Lung (tissue), 12 donors: ENCODE data around the gene IP6K2. TPM values are rescaled to one million over a fixed set of nuclear protein-coding genes. Genes with fewer than 3 reads are reported as not detected.

ENCODE experiments used
- ATAC-seq: fragments of 200-7000 bp; cut with Tn5 transposase; one replicate; pipeline ENCODE4 v1.9.1; 2020; ENCODE audit warnings: moderate number of reproducible peaks; ENCODE audit not compliant: insufficient read depth, low FRiP score
- DNase-seq, 3 donors: peaks; one replicate each; pipeline ENCODE4 v3.0.0-alpha.2; 2013 to 2017
- H3K27ac ChIP-seq, 2 donors: one replicate each; pipeline ENCODE4 v1.5.1; 2013; ENCODE audit warnings: mild to moderate bottlenecking in 2 of 2, moderate library complexity in 2 of 2, control low read depth in 1 of 2, inconsistent platforms in 1 of 2, low read depth in 1 of 2, low read length in 1 of 2
- H3K27me3 ChIP-seq, 3 donors: one replicate each; pipeline ENCODE4 v1.5.1; 2013; ENCODE audit warnings: low read length in 2 of 3; ENCODE audit not compliant: control insufficient read depth in 3 of 3, insufficient read depth in 3 of 3
- H3K36me3 ChIP-seq, 4 donors: one replicate each; pipeline ENCODE4 v1.5.1; 2013; ENCODE audit warnings: low read length in 4 of 4, mild to moderate bottlenecking in 1 of 4, moderate library complexity in 1 of 4; ENCODE audit not compliant: control insufficient read depth in 4 of 4, insufficient read depth in 4 of 4
- H3K4me1 ChIP-seq, 5 donors: one replicate each; pipeline ENCODE4 v1.5.1; 2013; ENCODE audit warnings: low read length in 5 of 5, mild to moderate bottlenecking in 2 of 5, moderate library complexity in 1 of 5; ENCODE audit not compliant: control insufficient read depth in 5 of 5, insufficient read depth in 5 of 5
- H3K4me3 ChIP-seq: one replicate; pipeline ENCODE4 v1.5.1; 2013; ENCODE audit warnings: mild to moderate bottlenecking, control low read depth, moderate library complexity
- H3K9ac ChIP-seq, 2 donors: one replicate each; pipeline ENCODE4 v1.5.1; 2013; ENCODE audit warnings: low read length in 2 of 2, control low read depth in 1 of 2; ENCODE audit not compliant: insufficient read depth in 1 of 2
- H3K9me3 ChIP-seq, 4 donors: one replicate each; pipeline ENCODE4 v1.5.1; 2013; ENCODE audit warnings: low read length in 3 of 4, mild to moderate bottlenecking in 1 of 4, moderate library complexity in 1 of 4; ENCODE audit not compliant: control insufficient read depth in 4 of 4, insufficient read depth in 3 of 4
- CTCF ChIP-seq: IDR thresholded peaks from 2 replicates; pipeline ENCODE4 v1.5.1; 2012; ENCODE audit warnings: mild to moderate bottlenecking; ENCODE audit errors: control extremely low read depth, extremely low read depth
- WGBS, 2 donors: extraction: QIAGEN DNeasy Blood & Tissue Kit; methylation state at CpG; one replicate each; pipeline ENCODE4 v1.1.7; 2013; 5-methylcytosine and 5-hydroxymethylcytosine counted together
- polyA plus RNA-seq, 2 donors: library from polyadenylated mRNA; stranded (reverse); fragments of 200-250 nt; gene quantifications; one replicate each; pipeline ENCODE4 v1.2.1, GENCODE V29; 2013
- total RNA-seq, 2 donors: library from RNA; depleted of rRNA in 1 of 2; stranded (reverse); fragments of >200 nt in 1 of 2; gene quantifications; one replicate each; pipeline ENCODE4 v1.2.1, GENCODE V29; 2014 to 2021
- donor health status: control.
- donor health status: control.
- donor health status: Bipolar disorder and iron deficiency.
- donor health status: healthy.
- donor health status: DM: yes; HTN: yes; CAD: no.

The IP6K2 gene
- total and polyA plus RNA-seq, 4 donors, result 54.3 to 128 (median 61.4) TPM

GRCh38 chr3:48759071-48759470 is 42.0 kb upstream of the IP6K2 start:
- H3K27ac ChIP-seq, result no peak overlapping the region
- DNase-seq (no peak), ATAC-seq (no peak)
- no peak overlapping the region for H3K4me3 ChIP-seq
- no peaks in the 10 kb centered on the region for H3K9me3 ChIP-seq
- H3K9ac ChIP-seq, result no peak overlapping the region
- peaks cover 0 to 13% (median 4%) of the 10 kb centered on the region in 4 donors for H3K36me3 ChIP-seq
- 94 to 100% methylated on average over 3 to 4 of the region's 4 CpGs for WGBS, 2 donors
- no peak for TF ChIP-seq CTCF
- no peaks in the 10 kb centered on the region for H3K27me3 ChIP-seq
- H3K4me1 ChIP-seq, result no peaks in the 10 kb centered on the region

GRCh38 chr3:48756640-48757039 is 39.6 kb upstream of the IP6K2 start:
- WGBS, 2 donors, result 90 to 95% methylated on average over 5 of the region's 5 CpGs
- H3K27ac ChIP-seq, result no peak overlapping the region

DNA sequence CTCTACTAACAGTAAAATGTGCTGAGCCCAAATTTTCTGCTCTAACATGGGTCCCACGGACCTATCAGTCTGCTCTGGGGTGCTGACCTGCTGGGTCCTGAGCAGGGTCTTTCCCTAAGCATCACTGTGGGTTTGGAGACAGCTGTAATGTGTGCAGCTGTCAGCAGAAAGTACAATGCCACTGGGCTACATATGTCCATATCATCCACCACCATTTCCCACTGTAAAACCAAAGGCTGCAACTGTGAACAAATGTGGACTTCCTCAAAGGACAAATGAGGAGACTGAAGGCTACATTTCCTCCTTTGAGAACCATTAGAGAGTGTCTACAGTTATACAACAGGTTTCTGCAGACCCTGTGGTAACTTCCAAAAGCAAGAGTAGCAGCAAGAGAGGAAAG is 33.8 kb upstream of the IP6K2 start:
- Histone ChIP-seq H3K9me3 (no peaks in the 10 kb centered on the region), H3K4me3 (no peak overlapping the region), H3K27me3 (no peaks in the 10 kb centered on the region), H3K27ac (no peak overlapping the region), H3K9ac (no peak overlapping the region), H3K4me1 (peaks cover 0 to 12% (median 0%) of the 10 kb centered on the region in 5 donors), H3K36me3 (peaks cover 3 to 24% (median 12%) of the 10 kb centered on the region in 4 donors)
- ATAC-seq, result no peak
- WGBS, 2 donors, result 88 to 91% methylated on average over 1 of the region's 1 CpG
- DNase-seq, result no peak
- TF ChIP-seq CTCF, result no peak

More at GRCh38 chr3:48756640-48757039, 39.6 kb upstream of the IP6K2 start:
- DNase-seq, result no peak
- Histone ChIP-seq H3K4me3 (no peak overlapping the region), H3K27me3 (no peaks in the 10 kb centered on the region), H3K4me1 (peaks cover 0 to 1% (median 0%) of the 10 kb centered on the region in 5 donors), H3K9ac (no peak overlapping the region), H3K36me3 (peaks cover 0 to 11% (median 5%) of the 10 kb centered on the region in 4 donors), H3K9me3 (no peaks in the 10 kb centered on the region)
- ATAC-seq, result no peak
- TF ChIP-seq CTCF, result no peak

DNA sequence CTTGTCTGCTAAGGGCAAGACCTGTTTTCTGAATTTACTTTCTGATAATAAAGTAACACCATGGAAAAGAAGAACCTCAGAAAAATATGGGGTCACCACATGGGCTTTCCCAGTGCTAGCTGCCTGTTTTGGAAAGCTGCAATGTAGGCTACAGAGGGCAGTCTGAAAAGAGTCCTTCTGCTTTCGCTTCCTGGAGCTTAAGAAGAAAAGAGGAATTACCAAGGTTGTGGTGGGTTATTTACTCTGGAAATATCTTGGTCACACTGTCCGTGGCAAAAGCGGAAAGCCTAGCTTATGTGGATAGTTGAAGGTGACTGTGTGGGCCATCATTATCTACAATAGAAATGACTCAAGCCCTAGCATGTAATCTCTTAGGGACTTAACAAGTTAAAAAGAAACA is 31.7 kb upstream of the IP6K2 start:
- H3K36me3 ChIP-seq, result peaks cover 9 to 23% (median 14%) of the 10 kb centered on the region in 4 donors
- H3K27ac ChIP-seq, result no peak overlapping the region
- TF ChIP-seq CTCF, result no peak
- no peak overlapping the region for H3K4me3 ChIP-seq
- DNase-seq (no peak), ATAC-seq (peak; percentile 27)
- no peaks in the 10 kb centered on the region for H3K27me3 ChIP-seq
- no peak overlapping the region for H3K9ac ChIP-seq
- WGBS, 2 donors, result 43 to 82% methylated on average over 3 of the region's 3 CpGs
- H3K4me1 ChIP-seq, result peaks cover 0 to 12% (median 0%) of the 10 kb centered on the region in 5 donors
- H3K9me3 ChIP-seq, result no peaks in the 10 kb centered on the region
